CD4-positive, alpha-beta T cell (primary cell): ENCODE data around the gene EPB41L4A. TPM values are rescaled to one million over a fixed set of nuclear protein-coding genes. Genes with fewer than 3 reads are reported as not detected.

Experiments
- ATAC-seq: fragments of 200-7000 bp; cut with Tn5 transposase; one replicate; pipeline ENCODE4 v1.10.0; 2022; ENCODE audit warnings: mild to moderate bottlenecking; ENCODE audit not compliant: poor library complexity
- CTCF ChIA-PET: fragments of 350-600 bp; sonication (Branson Sonifier 250); formaldehyde crosslinking; loops from one replicate; lab custom pipeline; 2021; ENCODE audit warnings: antibody characterized with exemption, inconsistent platforms; lab: Charles Lee
- POLR2A ChIA-PET: fragments of 350-600 bp; sonication (Branson Sonifier 250); formaldehyde crosslinking; loops from one replicate; lab custom pipeline; 2021; ENCODE audit warnings: antibody characterized with exemption, inconsistent platforms; lab: Charles Lee
- DNase-seq, 14 experiments: peaks; one replicate each; pipeline ENCODE4 v3.0.0-alpha.2; 2013 to 2020; ENCODE audit warnings: mixed read lengths in 2 of 14
- H3K27ac ChIP-seq, 2 donors: one replicate each; pipeline versions ENCODE4 v1.5.1 to v1.7.0; 2013; ENCODE audit warnings: low read length in 2 of 2, low read depth in 1 of 2, mild to moderate bottlenecking in 1 of 2
- H3K27me3 ChIP-seq, 2 experiments: 1 replicate in 1 of 2; 2 replicates in 1 of 2; pipeline versions ENCODE4 v1.6.1 to v1.7.0; 2013; ENCODE audit warnings: low read length in 2 of 2, control low read depth in 1 of 2, mild to moderate bottlenecking in 1 of 2, moderate library complexity in 1 of 2; ENCODE audit not compliant: insufficient read depth in 2 of 2, control insufficient read depth in 1 of 2
- H3K36me3 ChIP-seq: one replicate; pipeline ENCODE4 v1.6.1; 2013; ENCODE audit warnings: low read length, control low read depth; ENCODE audit not compliant: insufficient read depth
- H3K4me1 ChIP-seq: one replicate; pipeline ENCODE4 v1.6.1; 2013; ENCODE audit warnings: low read length, control low read depth; ENCODE audit not compliant: insufficient read depth
- H3K4me3 ChIP-seq: one replicate; pipeline ENCODE4 v1.5.1; 2013; ENCODE audit warnings: mild to moderate bottlenecking, low read length, moderate library complexity
- H3K9me3 ChIP-seq, 2 experiments: 1 replicate in 1 of 2; 2 replicates in 1 of 2; pipeline versions ENCODE4 v1.6.1 to v1.7.0; 2013; ENCODE audit warnings: low read length in 2 of 2, mild to moderate bottlenecking in 2 of 2, control low read depth in 1 of 2, moderate library complexity in 1 of 2; ENCODE audit not compliant: control insufficient read depth in 1 of 2, insufficient read depth in 1 of 2
- H3K27ac Mint-ChIP-seq: one replicate; pipeline ENCODE4 v1.8.0; 2020; ENCODE audit warnings: mixed read lengths
- H3K27me3 Mint-ChIP-seq: one replicate; pipeline ENCODE4 v1.8.0; 2021; ENCODE audit warnings: mixed read lengths
- H3K36me3 Mint-ChIP-seq: one replicate; pipeline ENCODE4 v1.8.0; 2021; ENCODE audit warnings: low read depth, mixed read lengths
- H3K4me1 Mint-ChIP-seq: one replicate; pipeline ENCODE4 v1.8.0; 2021; ENCODE audit warnings: low read depth, mixed read lengths
- H3K4me3 Mint-ChIP-seq: one replicate; pipeline ENCODE4 v1.8.0; 2020; ENCODE audit warnings: mild to moderate bottlenecking, mixed read lengths
- H3K9me3 Mint-ChIP-seq: one replicate; pipeline ENCODE4 v1.8.0; 2020; ENCODE audit warnings: mixed read lengths
- CTCF ChIP-seq: fragments of 200-600 bp; IDR thresholded peaks from one replicate; pipeline ENCODE4 v1.8.0; 2022; ENCODE audit warnings: antibody characterized with exemption, mild to moderate bottlenecking
- intact Hi-C, 2 experiments: fragments of 100-400 bp; cut with DNase I in 1 of 2; cut with micrococcal nuclease in 1 of 2; formaldehyde crosslinking; loops; one replicate each; pipeline versions ENCODE4 v1.15.1 to v1.9.0; 2023 to 2025; cut with DNase I, micrococcal nuclease
- total RNA-seq, 174 experiments: library from RNA in 2 of 174; stranded (reverse) in 2 of 174; gene quantifications; one replicate each; pipeline ENCODE4 v1.2.3 and lab custom pipeline; 2021 to 2026

Gene EPB41L4A
- total RNA-seq, 2 experiments from 2014 or later = 0.08 TPM; not detected in 1

GRCh38 chr5:112306956-112307355 is 112.1 kb downstream of the EPB41L4A start:
- no peak overlapping the region for H3K4me3 ChIP-seq
- H3K4me3 Mint-ChIP-seq = no peak overlapping the region
- POLR2A ChIA-PET = no interaction called here
- H3K4me1 ChIP-seq = no peaks in the 10 kb centered on the region
- DNase-seq = no peak
- peaks cover 32% of the 10 kb centered on the region for H3K27me3 Mint-ChIP-seq
- H3K9me3 Mint-ChIP-seq = no peaks in the 10 kb centered on the region
- no peak overlapping the region for H3K27ac Mint-ChIP-seq
- H3K36me3 Mint-ChIP-seq = no peaks in the 10 kb centered on the region
- peaks cover 0 to 8% of the 10 kb centered on the region in 2 experiments for H3K27me3 ChIP-seq
- H3K9me3 ChIP-seq = no peaks in the 10 kb centered on the region
- no peaks in the 10 kb centered on the region for H3K4me1 Mint-ChIP-seq
- CTCF ChIA-PET = no interaction called here
- no peak for TF ChIP-seq CTCF
- intact Hi-C loops = no loop called here
- no peak for ATAC-seq
- no peaks in the 10 kb centered on the region for H3K36me3 ChIP-seq
- H3K27ac ChIP-seq = no peak overlapping the region

GRCh38 chr5:112304743-112305142 is 114.3 kb downstream of the EPB41L4A start:
- Mint-ChIP-seq H3K4me3 (no peak overlapping the region), H3K27ac (no peak overlapping the region), H3K36me3 (no peaks in the 10 kb centered on the region), H3K4me1 (no peaks in the 10 kb centered on the region), H3K9me3 (peaks cover 2% of the 10 kb centered on the region), H3K27me3 (peaks cover 37% of the 10 kb centered on the region)
- Histone ChIP-seq H3K27me3 (peaks cover 0 to 8% of the 10 kb centered on the region in 2 experiments), H3K4me1 (no peaks in the 10 kb centered on the region), H3K9me3 (peaks cover 0 to under 1% of the 10 kb centered on the region in 2 experiments), H3K4me3 (no peak overlapping the region), H3K27ac (no peak overlapping the region), H3K36me3 (no peaks in the 10 kb centered on the region)
- TF ChIP-seq CTCF = no peak
- DNase-seq = no peak
- intact Hi-C loops = no loop called here
- CTCF ChIA-PET = no interaction called here
- ATAC-seq = no peak
- POLR2A ChIA-PET = no interaction called here

GRCh38 chr5:112303685-112304084 is 115.4 kb downstream of the EPB41L4A start:
- Histone ChIP-seq H3K4me3 (no peak overlapping the region), H3K4me1 (no peaks in the 10 kb centered on the region), H3K27me3 (peaks cover 0 to 8% of the 10 kb centered on the region in 2 experiments), H3K27ac (no peak overlapping the region), H3K36me3 (no peaks in the 10 kb centered on the region), H3K9me3 (peaks cover 0 to 6% of the 10 kb centered on the region in 2 experiments)
- TF ChIP-seq CTCF = no peak
- Mint-ChIP-seq H3K9me3 (peaks cover 9% of the 10 kb centered on the region), H3K4me1 (no peaks in the 10 kb centered on the region), H3K4me3 (no peak overlapping the region), H3K27ac (no peak overlapping the region), H3K36me3 (no peaks in the 10 kb centered on the region), H3K27me3 (peaks cover 30% of the 10 kb centered on the region)
- intact Hi-C loops = no loop called here
- ChIA-PET CTCF (no interaction called here), POLR2A (no interaction called here)
- ATAC-seq (no peak), DNase-seq (no peak)
